ENCODE results near the gene RASGRF2. TPM values are rescaled to one million over a fixed set of nuclear protein-coding genes. Genes with fewer than 3 reads are reported as not detected.

Gene RASGRF2
- total RNA-seq, 4 donors from 2014 or later, result 19.5 to 45.3 (median 34.6) TPM

DNA sequence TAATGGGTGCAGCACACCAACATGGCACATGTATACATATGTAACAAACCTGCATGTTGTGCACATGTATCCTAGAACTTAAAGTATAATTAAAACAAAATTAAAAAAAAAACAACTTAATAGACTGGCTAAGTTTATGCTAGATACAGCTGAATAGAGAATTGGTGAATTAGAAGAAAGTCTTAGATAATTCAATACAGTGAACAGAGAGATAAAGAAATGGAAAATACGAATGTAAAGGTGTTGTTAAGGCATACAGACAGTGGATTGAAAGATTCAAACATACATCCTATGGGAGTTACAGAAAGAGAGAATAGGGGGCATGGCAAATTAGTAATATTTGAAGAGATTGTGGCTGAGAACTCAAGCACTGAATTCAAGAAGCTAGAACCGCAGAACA is 75.4 kb downstream of the RASGRF2 start:
- no peak overlapping the region for H3K27ac ChIP-seq
- 92 to 97% methylated on average over 2 of the region's 2 CpGs for WGBS, 2 donors
- no peaks in the 10 kb centered on the region for H3K4me1 ChIP-seq
- H3K4me3 ChIP-seq, result no peak overlapping the region
- TF ChIP-seq, protein P1, sequence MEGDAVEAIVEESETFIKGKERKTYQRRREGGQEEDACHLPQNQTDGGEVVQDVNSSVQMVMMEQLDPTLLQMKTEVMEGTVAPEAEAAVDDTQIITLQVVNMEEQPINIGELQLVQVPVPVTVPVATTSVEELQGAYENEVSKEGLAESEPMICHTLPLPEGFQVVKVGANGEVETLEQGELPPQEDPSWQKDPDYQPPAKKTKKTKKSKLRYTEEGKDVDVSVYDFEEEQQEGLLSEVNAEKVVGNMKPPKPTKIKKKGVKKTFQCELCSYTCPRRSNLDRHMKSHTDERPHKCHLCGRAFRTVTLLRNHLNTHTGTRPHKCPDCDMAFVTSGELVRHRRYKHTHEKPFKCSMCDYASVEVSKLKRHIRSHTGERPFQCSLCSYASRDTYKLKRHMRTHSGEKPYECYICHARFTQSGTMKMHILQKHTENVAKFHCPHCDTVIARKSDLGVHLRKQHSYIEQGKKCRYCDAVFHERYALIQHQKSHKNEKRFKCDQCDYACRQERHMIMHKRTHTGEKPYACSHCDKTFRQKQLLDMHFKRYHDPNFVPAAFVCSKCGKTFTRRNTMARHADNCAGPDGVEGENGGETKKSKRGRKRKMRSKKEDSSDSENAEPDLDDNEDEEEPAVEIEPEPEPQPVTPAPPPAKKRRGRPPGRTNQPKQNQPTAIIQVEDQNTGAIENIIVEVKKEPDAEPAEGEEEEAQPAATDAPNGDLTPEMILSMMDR (IDR thresholded peaks at IDR 0.05), result no peak
- TF ChIP-seq POLR2A (IDR thresholded peaks at IDR 0.05) (no peak), EP300 (IDR thresholded peaks at IDR 0.05) (no peak)
- peaks cover 0 to 10% (median 0%) of the 10 kb centered on the region in 4 donors for H3K9me3 ChIP-seq
- DNase-seq (ENCODE audit: low spot score in 2 of 2), result no peak
- H3K27me3 ChIP-seq, result no peaks in the 10 kb centered on the region
- H3K36me3 ChIP-seq, result no peaks in the 10 kb centered on the region

DNA sequence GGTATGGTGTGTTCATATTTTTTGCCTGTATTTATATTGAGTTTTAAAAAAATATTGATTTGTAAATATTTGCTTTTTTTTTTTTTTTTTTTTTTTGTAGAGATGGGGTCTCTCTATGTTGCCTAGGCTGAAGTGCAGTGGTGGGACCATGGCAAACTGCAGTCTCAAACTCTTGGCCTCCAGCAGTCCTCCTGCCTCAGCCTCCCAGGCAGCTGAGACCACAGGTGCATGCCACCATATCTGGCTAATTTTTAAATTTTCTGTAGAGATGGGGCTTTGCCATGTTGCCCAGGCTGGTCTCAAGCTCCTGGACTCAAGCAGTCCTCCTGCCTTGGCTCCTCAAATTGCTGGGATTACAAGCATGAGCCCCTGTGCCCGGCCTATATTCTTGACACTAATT is 78.3 kb downstream of the RASGRF2 start:
- H3K27me3 ChIP-seq, result no peaks in the 10 kb centered on the region
- no peak for DNase-seq (ENCODE audit: low spot score in 2 of 2)
- 92 to 100% methylated on average over 1 of the region's 1 CpG for WGBS, 2 donors
- H3K4me1 ChIP-seq, result no peaks in the 10 kb centered on the region
- H3K36me3 ChIP-seq, result no peaks in the 10 kb centered on the region
- H3K27ac ChIP-seq, result no peak overlapping the region
- H3K9me3 ChIP-seq, result peaks cover 0 to 10% (median 0%) of the 10 kb centered on the region in 4 donors
- TF ChIP-seq EP300 (IDR thresholded peaks at IDR 0.05) (no peak), POLR2A (IDR thresholded peaks at IDR 0.05) (no peak)
- TF ChIP-seq, protein P1 (IDR thresholded peaks at IDR 0.05), result no peak
- H3K4me3 ChIP-seq, result no peak overlapping the region

DNA sequence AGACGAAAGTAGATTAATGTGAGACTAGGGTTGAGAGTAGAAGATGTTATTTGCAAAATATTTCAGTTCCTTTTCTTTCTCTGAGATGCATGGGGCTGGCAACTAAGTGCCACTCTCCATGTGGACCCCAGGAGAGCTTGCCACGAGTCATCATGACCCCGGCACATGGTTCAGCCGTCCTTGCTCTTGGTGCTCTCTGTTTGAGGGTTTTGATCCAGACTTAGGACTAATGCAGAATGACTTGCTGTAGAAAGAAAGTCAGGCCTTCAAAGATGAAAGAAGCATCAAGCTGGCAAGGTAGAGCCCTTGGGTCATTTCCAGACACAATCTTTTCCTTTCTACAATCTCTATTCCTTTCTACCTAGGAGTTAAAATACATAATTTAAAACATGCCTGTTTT is 84.7 kb downstream of the RASGRF2 start:
- H3K4me1 ChIP-seq, result no peaks in the 10 kb centered on the region
- 85 to 86% methylated on average over 4 of the region's 4 CpGs for WGBS, 2 donors
- TF ChIP-seq POLR2A (IDR thresholded peaks at IDR 0.05) (no peak), EP300 (IDR thresholded peaks at IDR 0.05) (no peak)
- TF ChIP-seq, protein P1 (IDR thresholded peaks at IDR 0.05), result no peak
- no peak overlapping the region for H3K27ac ChIP-seq
- no peak for DNase-seq (ENCODE audit: low spot score in 2 of 2)
- no peaks in the 10 kb centered on the region for H3K27me3 ChIP-seq
- H3K4me3 ChIP-seq, result no peak overlapping the region
- H3K36me3 ChIP-seq, result no peaks in the 10 kb centered on the region
- H3K9me3 ChIP-seq, result no peaks in the 10 kb centered on the region

DNA sequence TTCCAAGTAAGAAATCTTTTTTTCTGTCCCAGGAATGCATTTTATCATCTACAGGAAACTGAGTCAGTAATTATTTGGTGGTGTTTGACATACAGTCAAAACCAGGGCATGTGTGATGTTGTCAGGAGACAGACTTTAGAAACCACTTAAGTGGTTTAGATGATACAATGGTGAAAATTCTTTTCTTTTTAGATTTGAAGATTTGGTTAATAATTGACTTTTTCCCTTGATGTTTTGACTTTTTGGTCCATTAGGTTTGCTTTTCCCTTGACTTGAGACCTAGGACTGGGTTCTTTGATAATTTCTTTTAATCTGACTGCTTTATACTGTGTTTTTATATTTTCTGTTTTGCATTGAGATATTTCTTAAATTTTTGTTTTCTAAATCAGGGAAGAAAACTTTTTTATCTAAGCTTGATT is 85.2 kb downstream of the RASGRF2 start:
- Histone ChIP-seq H3K27ac (no peak overlapping the region), H3K36me3 (no peaks in the 10 kb centered on the region), H3K9me3 (no peaks in the 10 kb centered on the region), H3K4me3 (no peak overlapping the region), H3K4me1 (no peaks in the 10 kb centered on the region), H3K27me3 (no peaks in the 10 kb centered on the region)
- no peak for DNase-seq (ENCODE audit: low spot score in 2 of 2)
- TF ChIP-seq POLR2A (IDR thresholded peaks at IDR 0.05) (no peak), EP300 (IDR thresholded peaks at IDR 0.05) (no peak)
- TF ChIP-seq, protein P1 (IDR thresholded peaks at IDR 0.05), result no peak

DNA sequence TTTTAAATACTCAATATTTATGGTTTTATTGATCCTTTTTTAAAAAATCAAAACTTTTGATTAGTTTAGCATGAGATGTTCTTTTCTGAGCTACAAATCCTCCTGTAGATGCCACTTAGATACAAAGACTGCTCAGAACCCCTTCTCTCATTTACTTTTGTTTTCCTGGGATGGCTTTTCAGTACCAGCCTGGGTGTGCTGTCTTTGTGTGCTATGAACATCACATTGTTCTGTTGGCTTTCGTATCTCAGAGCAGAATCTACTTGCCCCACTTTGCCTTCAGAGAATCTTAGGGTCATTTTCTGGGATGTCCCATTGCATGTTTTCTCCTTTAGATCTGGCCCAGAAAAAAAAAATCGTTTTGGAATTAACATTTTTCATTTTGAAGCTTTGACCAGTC is 85.9 kb downstream of the RASGRF2 start:
- H3K27me3 ChIP-seq, result no peaks in the 10 kb centered on the region
- WGBS, 2 donors, result 69 to 71% methylated on average over 2 of the region's 2 CpGs
- H3K4me1 ChIP-seq, result no peaks in the 10 kb centered on the region
- no peaks in the 10 kb centered on the region for H3K36me3 ChIP-seq
- H3K27ac ChIP-seq, result no peak overlapping the region
- TF ChIP-seq POLR2A (IDR thresholded peaks at IDR 0.05) (no peak), EP300 (IDR thresholded peaks at IDR 0.05) (no peak)
- TF ChIP-seq, protein P1 (IDR thresholded peaks at IDR 0.05), result no peak
- no peaks in the 10 kb centered on the region for H3K9me3 ChIP-seq
- H3K4me3 ChIP-seq, result no peak overlapping the region
- no peak for DNase-seq (ENCODE audit: low spot score in 2 of 2)
